ENCODE measurements around the gene MPZL2.

DNA sequence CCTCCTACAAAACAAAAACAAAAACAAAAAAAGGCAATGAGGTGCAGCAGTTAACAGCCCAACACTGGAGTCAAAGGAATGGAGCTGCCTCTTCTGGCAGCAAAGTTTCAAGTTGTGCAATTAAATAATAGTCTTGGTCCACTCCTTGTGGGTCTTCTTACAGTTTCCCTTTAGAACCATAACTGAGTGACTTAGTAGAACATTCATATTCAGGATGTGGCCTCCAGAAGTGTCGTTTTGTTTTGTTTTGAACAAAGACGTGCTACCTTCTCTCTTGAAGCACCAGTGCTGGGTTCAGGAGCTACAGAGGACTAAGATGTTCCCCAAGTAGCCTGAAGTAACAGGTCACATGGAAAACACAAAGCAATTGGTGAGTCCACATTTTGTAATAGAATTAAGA lies 37.3 kb downstream of the MPZL2 start:
- TF ChIP-seq, protein P1, sequence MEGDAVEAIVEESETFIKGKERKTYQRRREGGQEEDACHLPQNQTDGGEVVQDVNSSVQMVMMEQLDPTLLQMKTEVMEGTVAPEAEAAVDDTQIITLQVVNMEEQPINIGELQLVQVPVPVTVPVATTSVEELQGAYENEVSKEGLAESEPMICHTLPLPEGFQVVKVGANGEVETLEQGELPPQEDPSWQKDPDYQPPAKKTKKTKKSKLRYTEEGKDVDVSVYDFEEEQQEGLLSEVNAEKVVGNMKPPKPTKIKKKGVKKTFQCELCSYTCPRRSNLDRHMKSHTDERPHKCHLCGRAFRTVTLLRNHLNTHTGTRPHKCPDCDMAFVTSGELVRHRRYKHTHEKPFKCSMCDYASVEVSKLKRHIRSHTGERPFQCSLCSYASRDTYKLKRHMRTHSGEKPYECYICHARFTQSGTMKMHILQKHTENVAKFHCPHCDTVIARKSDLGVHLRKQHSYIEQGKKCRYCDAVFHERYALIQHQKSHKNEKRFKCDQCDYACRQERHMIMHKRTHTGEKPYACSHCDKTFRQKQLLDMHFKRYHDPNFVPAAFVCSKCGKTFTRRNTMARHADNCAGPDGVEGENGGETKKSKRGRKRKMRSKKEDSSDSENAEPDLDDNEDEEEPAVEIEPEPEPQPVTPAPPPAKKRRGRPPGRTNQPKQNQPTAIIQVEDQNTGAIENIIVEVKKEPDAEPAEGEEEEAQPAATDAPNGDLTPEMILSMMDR (IDR thresholded peaks at IDR 0.05; ENCODE audit: low read depth, low read length): no peak
- no peak for TF ChIP-seq EZH2phosphoT487 (IDR thresholded peaks at IDR 0.05; ENCODE audit: low read depth)
